GM11168 (cell line): ENCODE results near the gene CAMK1D.

ENCODE experiments used
- in situ Hi-C: fragments of 300-500 bp; cut with MboI; formaldehyde crosslinking; loops from one replicate; pipeline ENCODE4 v1.12.0; 2022; ENCODE audit warnings: low sequenced_read_pairs; ENCODE audit not compliant: unreplicated experiment

The CAMK1D gene

GRCh38 chr10:12819071-12819470, 469.7 kb downstream of the CAMK1D start:
- in situ Hi-C loops: no loop called here

DNA sequence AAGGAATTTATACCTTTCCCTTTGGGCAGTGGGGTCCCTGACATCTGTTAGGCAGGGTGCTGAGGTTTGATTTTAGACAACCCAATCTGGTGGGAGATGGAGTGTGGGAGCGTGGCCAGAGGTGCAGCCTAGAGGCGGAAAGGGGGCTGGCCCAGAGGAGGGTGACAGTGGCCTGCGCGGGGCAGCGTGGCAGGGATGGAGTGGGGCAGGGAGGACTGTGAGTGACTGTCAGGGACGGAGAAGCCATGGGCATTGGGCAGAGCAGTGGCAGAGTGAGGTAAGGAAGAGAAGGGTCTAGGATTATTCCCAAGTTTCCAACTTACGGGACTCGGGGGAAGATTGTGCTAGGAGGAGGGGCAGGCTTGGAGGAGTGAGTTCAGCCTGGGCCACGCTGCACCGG, 470.3 kb downstream of the CAMK1D start:
- in situ Hi-C loops: no loop called here

GRCh38 chr10:12822126-12822892, 473.0 kb downstream of the CAMK1D start:
- in situ Hi-C loops: no loop called here

- in situ Hi-C loops: no loop called here
Observed at GRCh38 chr10:12822893-12823170, 473.5 kb downstream of the CAMK1D start.

DNA sequence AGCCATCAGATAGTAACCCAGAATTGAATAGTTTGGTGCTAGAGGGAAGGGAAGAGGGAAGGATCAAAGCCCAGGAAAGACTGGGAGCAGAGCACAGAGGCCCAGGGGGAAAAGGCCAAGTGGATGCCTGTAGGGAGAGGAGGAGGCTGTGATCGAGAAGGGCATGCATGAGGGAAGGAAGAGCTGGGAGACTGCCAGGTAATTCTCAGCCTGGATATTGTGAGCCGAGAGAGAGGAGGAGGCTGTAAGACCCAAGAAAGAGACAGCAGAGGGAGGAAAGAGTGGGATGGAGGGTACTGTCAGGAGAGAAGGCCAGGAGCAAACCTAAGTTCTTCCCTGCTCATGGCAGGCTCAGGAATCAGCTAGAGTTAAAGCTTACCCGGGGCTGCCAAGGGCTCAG, 474.0 kb downstream of the CAMK1D start:
- in situ Hi-C loops: no loop called here

GRCh38 chr10:12825260-12825849, 476.0 kb downstream of the CAMK1D start:
- in situ Hi-C loops: no loop called here

GRCh38 chr10:12826800-12827372, 477.5 kb downstream of the CAMK1D start:
- in situ Hi-C loops: no loop called here

GRCh38 chr10:12828736-12829135, 479.4 kb downstream of the CAMK1D start:
- in situ Hi-C loops: no loop called here

DNA sequence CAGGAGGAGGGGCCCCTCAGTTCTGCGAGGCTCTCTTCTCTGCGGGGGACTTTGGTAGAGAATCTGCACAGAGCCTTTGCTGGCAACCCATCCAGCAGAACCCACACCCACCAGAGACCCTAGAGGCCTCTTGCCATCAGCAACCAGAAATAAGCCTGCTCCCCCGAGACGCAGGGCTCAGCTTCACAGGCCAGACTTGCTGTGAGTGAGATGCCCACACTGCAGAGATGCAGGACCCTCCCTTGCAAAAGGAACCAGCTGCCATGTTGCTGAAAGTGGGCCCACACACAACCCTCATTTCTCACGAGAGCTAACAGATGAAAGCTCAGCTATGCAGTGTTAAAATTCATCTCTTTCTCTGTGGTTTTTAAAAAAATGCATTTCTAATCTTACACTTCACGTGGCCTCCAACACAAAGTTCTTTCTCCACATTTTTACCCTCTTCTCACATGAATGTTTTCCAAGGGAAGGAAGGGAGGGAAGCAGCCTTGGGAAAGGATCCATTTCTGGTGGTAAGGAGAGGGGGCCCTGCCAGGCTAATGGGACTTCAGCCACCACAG, 480.6 kb downstream of the CAMK1D start:
- in situ Hi-C loops: no loop called here

DNA sequence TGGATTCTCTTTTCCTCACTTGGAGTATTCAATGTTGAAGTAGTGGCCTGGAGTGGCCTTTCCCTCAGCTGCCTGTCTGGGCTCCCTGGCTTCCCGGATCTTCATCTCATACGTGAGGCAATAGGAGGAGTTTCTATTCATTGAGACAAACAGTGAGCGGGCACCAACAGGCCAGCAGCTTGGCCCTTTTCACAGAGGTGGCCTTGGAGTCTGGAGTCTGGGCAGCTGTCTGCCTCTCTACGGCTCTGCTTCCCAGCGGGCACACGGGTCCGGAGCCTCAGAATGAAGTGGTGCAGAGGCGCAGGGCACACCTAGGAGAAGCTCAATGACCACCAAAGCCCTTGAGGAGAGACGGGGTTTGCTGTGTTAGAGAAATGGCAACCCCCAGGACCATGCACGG, 482.7 kb downstream of the CAMK1D start:
- in situ Hi-C loops: no loop called here

GRCh38 chr10:12833451-12833850, 484.1 kb downstream of the CAMK1D start:
- in situ Hi-C loops: no loop called here

DNA sequence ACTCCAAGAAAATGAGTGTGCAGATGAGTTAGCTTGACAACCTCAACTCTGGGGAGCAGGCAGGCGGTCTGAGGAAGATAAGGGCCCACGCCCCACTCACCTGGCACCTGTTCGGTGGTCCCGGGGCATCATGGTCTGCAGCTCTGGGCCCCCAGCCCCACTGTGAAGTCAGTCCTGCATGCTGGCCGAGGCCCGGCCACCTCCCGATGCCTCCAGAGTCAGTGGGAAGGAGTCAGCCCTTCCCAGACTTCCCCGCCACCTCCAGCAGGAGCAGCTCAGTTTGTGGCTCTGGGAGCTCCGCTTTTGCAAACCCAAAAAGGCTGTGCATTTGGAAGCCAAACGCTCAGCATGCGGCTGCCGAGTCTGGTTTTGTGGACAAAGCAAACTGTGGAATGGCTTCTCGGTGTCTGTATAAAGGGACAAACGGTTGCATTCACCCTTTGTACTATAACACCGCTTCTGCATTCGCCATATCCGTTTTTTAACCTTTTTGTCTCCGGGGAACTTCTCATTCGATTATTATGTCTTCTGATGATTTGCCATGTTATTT, 484.8 kb downstream of the CAMK1D start:
- in situ Hi-C loops: no loop called here

DNA sequence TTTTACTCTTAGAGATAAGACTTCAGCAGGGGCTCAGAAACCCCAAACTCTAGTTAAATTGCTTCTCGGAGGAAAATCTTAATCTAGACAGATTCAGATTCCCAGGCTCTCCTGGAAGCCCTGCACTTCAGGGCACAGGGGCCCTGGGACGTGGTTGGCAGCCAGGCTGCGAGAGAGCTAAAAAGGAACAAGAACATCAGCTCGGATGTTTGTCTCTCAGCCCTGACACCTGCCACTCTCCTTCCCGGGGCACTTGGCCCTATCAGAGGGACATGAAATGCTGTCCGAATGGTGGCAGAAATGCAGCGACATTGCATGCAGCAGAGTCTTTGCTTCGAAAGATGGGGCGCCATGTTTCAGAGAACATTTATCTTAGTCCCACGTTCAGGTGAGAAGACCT, 485.4 kb downstream of the CAMK1D start:
- in situ Hi-C loops: no loop called here

- in situ Hi-C loops: no loop called here
Observed at GRCh38 chr10:12835709-12836108, 486.4 kb downstream of the CAMK1D start.

DNA sequence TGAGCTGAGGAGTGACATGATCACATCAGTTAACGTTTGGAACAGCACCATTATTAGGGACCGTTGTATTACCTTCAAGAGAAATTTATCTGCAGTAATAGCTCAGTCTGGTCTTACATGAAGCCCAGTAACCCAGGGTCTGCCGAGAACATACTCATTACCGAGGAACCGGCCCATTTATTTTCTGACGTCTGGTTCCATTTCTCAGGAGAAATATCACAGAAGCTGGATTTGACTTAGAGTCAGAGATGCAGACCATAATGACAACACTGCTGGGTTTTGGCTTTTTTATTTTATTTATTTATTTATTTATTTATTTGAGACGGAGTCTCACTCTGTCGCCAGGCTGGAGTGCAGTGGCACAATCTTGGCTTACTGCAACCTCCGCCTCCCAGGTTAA, 489.0 kb downstream of the CAMK1D start:
- in situ Hi-C loops: no loop called here

DNA sequence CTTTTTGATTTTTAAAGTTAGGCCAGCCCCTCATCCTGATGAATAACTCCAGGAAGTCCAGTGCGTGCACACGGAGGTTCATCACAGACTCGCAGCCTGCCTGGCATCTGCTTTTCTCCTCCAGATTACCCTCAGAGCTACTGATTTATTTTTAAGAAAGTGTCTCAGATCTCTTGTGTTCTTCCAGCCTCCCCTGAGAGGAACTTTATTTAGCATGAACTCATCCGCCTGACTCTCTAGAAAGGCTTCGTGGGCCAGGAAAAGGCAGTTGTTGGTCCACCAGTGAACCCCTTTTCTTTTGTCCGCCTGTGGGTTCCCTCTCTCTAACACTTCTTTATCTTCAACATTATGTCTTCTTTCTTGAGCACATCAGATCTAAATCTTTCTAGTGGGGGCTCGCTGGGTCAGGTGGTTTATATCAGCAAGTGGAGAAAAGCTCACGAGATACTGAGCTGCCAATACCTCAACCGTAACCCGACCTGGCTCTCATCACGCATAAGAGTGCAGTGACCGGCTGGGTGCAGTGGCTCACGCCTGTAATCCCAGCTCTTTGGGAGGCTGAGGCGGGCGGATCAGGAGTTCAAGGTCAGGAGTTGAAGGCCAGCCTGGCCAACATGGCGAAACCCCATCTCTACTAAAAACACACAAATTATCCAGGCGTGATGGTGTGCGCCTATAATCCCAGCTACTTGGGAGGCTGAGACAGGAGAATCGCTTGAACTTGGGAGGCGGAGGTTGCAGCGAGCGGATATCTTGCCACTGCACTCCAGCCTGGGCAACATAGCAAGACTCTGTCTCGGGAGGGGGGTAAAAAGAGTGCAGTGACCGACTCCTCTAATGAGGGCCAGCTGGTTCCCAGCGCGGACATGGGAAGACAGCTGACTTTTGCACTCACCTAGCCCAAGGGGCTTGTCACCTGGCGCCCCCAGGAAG, 489.9 kb downstream of the CAMK1D start:
- in situ Hi-C loops: no loop called here

DNA sequence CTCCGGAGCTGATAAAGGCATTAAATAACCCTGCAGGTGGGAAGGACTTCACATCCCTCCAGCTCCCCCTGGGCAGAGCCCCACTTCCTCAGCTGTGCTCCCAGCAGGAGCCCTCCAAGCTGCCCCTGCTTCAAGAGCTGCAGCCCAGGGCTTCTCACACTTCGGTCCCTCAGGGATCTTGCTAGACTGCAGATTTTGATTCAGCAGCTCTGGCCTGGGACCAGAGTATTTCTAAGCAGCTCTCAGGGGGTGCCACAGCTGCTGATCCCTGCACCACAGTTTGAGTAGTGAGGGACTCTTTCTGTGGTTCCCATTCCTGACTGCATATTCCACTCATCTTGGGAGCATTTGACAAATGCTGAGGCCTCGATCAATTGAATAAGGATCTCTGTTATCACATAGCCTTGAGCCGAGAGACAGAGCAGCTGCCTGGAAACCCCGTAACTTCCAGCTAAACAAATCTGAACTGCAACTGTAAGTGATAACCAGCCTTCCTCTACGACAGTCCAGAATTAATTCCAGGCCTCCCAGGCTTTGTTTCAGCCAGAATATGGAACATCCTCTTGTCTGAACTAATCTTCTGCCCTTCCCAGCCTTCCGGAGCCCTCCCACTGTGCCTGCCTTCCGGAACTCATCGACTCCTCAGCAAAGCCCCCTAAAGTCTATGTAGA, 490.7 kb downstream of the CAMK1D start:
- in situ Hi-C loops: no loop called here

GRCh38 chr10:12841426-12841825, 492.1 kb downstream of the CAMK1D start:
- in situ Hi-C loops: no loop called here

DNA sequence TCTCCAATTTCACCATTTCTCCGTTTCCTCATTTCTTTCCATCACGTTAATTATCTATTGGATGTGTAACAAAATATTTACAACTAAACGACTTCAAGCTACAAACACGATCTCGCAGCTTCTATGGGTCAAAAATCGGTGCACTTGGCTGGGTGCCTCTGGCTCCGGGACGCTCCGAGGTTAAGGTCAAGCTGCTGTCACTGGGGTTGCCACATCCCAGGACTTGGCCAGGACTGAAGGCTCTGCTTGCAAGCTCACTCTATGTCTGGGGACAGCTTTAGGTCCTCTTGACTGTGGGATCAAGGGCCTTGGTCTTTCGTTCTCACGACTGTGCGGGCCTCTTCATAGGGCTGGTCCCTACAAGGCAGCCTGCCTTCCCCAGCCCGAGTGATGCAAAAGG, 492.5 kb downstream of the CAMK1D start:
- in situ Hi-C loops: no loop called here

DNA sequence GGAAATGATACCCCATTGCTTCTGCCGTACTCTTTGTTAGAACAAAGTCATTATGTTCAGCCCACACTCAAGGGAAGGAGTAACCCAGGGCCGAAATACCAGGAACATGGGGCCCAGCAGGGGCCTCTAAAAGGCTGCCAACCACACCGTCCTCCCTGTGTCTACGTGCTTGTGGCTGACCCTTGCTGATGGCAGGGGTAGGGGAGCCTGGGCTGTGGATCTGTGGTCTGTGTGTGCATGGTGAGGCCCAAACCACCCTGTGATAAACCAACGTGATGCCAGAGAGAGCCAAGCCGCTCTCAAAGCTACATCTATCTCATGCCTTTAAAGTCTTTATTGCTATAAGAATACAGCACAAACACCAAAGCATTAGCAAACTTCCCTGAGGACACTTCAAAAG, 493.0 kb downstream of the CAMK1D start:
- in situ Hi-C loops: no loop called here
